ENCODE measurements around the gene SCN4B.

- TF ChIP-seq CTCF (conservative IDR thresholded peaks at IDR 0.05; ENCODE audit: low read length): no peak
- no peak for TF ChIP-seq EZH2phosphoT487 (IDR thresholded peaks at IDR 0.05; ENCODE audit: borderline replicate concordance)
Measured at GRCh38 chr11:118142081-118142480, 10.5 kb downstream of the SCN4B start.

All from Loucy (cell line).